Endothelial cell of umbilical vein (primary cell): ENCODE measurements around the gene STXBP2. TPM values are rescaled to one million over a fixed set of nuclear protein-coding genes. Genes with fewer than 3 reads are reported as not detected.

Experiments used
- BruUV-seq: library from RNA; stranded (reverse); fragments of 400-500 nt; replicated peaks from 2 replicates; lab custom pipeline; 2021; lab: Mats Ljungman, UMichigan
- CTCF ChIA-PET: fragments of 300-600, 350-600 bp; sonication (Branson Sonifier 250); formaldehyde crosslinking; loops from one replicate; lab custom pipeline; 2021; ENCODE audit warnings: antibody characterized with exemption, inconsistent platforms; lab: Charles Lee
- POLR2A ChIA-PET: fragments of 300-600, 350-600 bp; sonication (Branson Sonifier 250); formaldehyde crosslinking; loops from one replicate; lab custom pipeline; 2021; ENCODE audit warnings: antibody characterized with exemption, inconsistent platforms; lab: Charles Lee
- DNase-seq: peaks from one replicate; pipeline ENCODE4 v3.0.0-alpha.2; 2011; ENCODE audit warnings: low read depth, low spot score
- FAIRE-seq: peaks from 2 replicates; lab custom pipeline; 2011; peaks lifted over from hg19 to GRCh38; lab: Jason Lieb, UNC
- H2AFZ ChIP-seq: 2 replicates; pipeline ENCODE4 v1.6.0; 2012; ENCODE audit warnings: low read depth, low read length, control low read depth, inconsistent platforms
- H3K27ac ChIP-seq: 2 replicates; pipeline ENCODE4 v1.5.1; 2011; ENCODE audit warnings: low read depth, mild to moderate bottlenecking, control low read depth, low read length, moderate library complexity; ENCODE audit not compliant: insufficient read depth
- H3K27me3 ChIP-seq, 2 experiments: 2 replicates each; pipeline versions ENCODE4 v1.6.0 to v1.6.1; 2011; ENCODE audit warnings: low read length in 2 of 2, mixed read lengths in 1 of 2; ENCODE audit not compliant: control insufficient read depth in 2 of 2, insufficient read depth in 2 of 2
- H3K36me3 ChIP-seq, 2 experiments: 2 replicates in 1 of 2; 3 replicates in 1 of 2; pipeline ENCODE4 v1.5.1; 2011; ENCODE audit warnings: low read length in 2 of 2, mild to moderate bottlenecking in 1 of 2, moderate library complexity in 1 of 2; ENCODE audit not compliant: control insufficient read depth in 2 of 2, insufficient read depth in 2 of 2; ENCODE audit errors: extremely low read depth in 1 of 2
- H3K4me1 ChIP-seq: 3 replicates; pipeline ENCODE4 v1.5.1; 2011; ENCODE audit warnings: mild to moderate bottlenecking, low read length; ENCODE audit not compliant: control insufficient read depth, insufficient read depth; ENCODE audit errors: extremely low read depth
- H3K4me2 ChIP-seq: 2 replicates; pipeline ENCODE4 v1.6.1; 2011; ENCODE audit warnings: low read length, control low read depth, mixed read lengths; ENCODE audit not compliant: insufficient read depth
- H3K4me3 ChIP-seq, 3 experiments: fragments of 200-600 bp in 1 of 3; sonication (generic), shearing (Covaris generic) in 1 of 3; replicated peaks in 1 of 3; 2 replicates each; pipeline ENCODE4 v1.5.1; 2011 to 2016; ENCODE audit warnings: control low read depth in 3 of 3, low read length in 3 of 3, mild to moderate bottlenecking in 2 of 3, inconsistent platforms in 1 of 3, low read depth in 1 of 3, moderate library complexity in 1 of 3; ENCODE audit not compliant: insufficient read depth in 1 of 3
- H3K79me2 ChIP-seq: 2 replicates; pipeline ENCODE4 v1.6.0; 2012; ENCODE audit warnings: low read length, inconsistent platforms; ENCODE audit not compliant: control insufficient read depth, insufficient read depth
- H3K9ac ChIP-seq: replicated peaks from 2 replicates; pipeline ENCODE3; 2011; ENCODE audit warnings: low read length, control low read depth; ENCODE audit not compliant: insufficient read depth; ENCODE audit errors: extremely low read depth
- H3K9me1 ChIP-seq: replicated peaks from 3 replicates; pipeline ENCODE4 v1.6.0; 2011; ENCODE audit warnings: mild to moderate bottlenecking, low read length; ENCODE audit not compliant: control insufficient read depth, insufficient read depth; ENCODE audit errors: extremely low read depth
- H3K9me3 ChIP-seq: replicated peaks from 2 replicates; pipeline ENCODE4 v1.5.1; 2012; ENCODE audit warnings: low read length, inconsistent platforms; ENCODE audit not compliant: control insufficient read depth, insufficient read depth
- H4K20me1 ChIP-seq: replicated peaks from 2 replicates; pipeline ENCODE3; 2011; ENCODE audit warnings: mild to moderate bottlenecking, low read length; ENCODE audit not compliant: control insufficient read depth, insufficient read depth; ENCODE audit errors: extremely low read depth
- CTCF ChIP-seq, 2 donors: IDR thresholded peaks; 1 replicate in 1 of 2; 2 replicates in 1 of 2; pipeline ENCODE4 v1.5.1; 2011; ENCODE audit warnings: low read length in 2 of 2, mild to moderate bottlenecking in 2 of 2, moderate library complexity in 2 of 2, control low read depth in 1 of 2, inconsistent platforms in 1 of 2, low read depth in 1 of 2; ENCODE audit not compliant: insufficient read depth in 1 of 2; ENCODE audit errors: extremely low read depth in 1 of 2
- EZH2 ChIP-seq: IDR thresholded peaks from 2 replicates; pipeline ENCODE4 v1.6.1; 2012; ENCODE audit warnings: borderline replicate concordance, low read depth, mild to moderate bottlenecking, moderate library complexity, low read length, inconsistent platforms; ENCODE audit not compliant: severe bottlenecking
- FOS ChIP-seq: IDR thresholded peaks from 2 replicates; pipeline ENCODE4 v1.6.1; 2011; ENCODE audit warnings: mild to moderate bottlenecking, low read length, moderate library complexity, borderline replicate concordance; ENCODE audit not compliant: insufficient read depth
- GATA2 ChIP-seq: IDR thresholded peaks from 2 replicates; pipeline ENCODE4 v1.7.0; 2011; ENCODE audit warnings: low read depth, mild to moderate bottlenecking, moderate library complexity, mixed read lengths, low read length; ENCODE audit not compliant: insufficient read length, insufficient read depth
- JUN ChIP-seq: IDR thresholded peaks from 2 replicates; pipeline ENCODE4 v1.6.1; 2011; ENCODE audit warnings: borderline replicate concordance, low read depth; ENCODE audit not compliant: insufficient read length, insufficient read depth
- MAX ChIP-seq: IDR thresholded peaks from 2 replicates; pipeline ENCODE4 v1.6.1; 2011; ENCODE audit not compliant: insufficient read depth, insufficient read length
- MYC ChIP-seq: IDR thresholded peaks from one replicate; pipeline ENCODE4 v1.6.1; 2011; ENCODE audit warnings: mild to moderate bottlenecking, low read depth, low read length
- POLR2A ChIP-seq: IDR thresholded peaks from 2 replicates; pipeline ENCODE4 v1.6.1; 2012; ENCODE audit warnings: low read depth, mild to moderate bottlenecking, control low read depth, low read length
- POLR2AphosphoS5 ChIP-seq: IDR thresholded peaks from 2 replicates; pipeline ENCODE4 v1.6.1; 2012; ENCODE audit warnings: low read depth, mild to moderate bottlenecking, control low read depth, low read length, moderate library complexity; ENCODE audit not compliant: insufficient read depth
- dilution Hi-C: fragments of 300-500 bp; cut with MboI; formaldehyde crosslinking; loops from one replicate; pipeline ENCODE4 v1.15.0; 2019; ENCODE audit warnings: low sequenced_read_pairs; ENCODE audit not compliant: extremely low pct_ligation_motif_present
- intact Hi-C: fragments of 100-400 bp; cut with micrococcal nuclease; formaldehyde crosslinking; loops from one replicate; pipeline ENCODE4 v1.10.0; 2022
- polyA plus RNA-seq, 4 experiments: library from polyadenylated mRNA; depleted of rRNA in 3 of 4; stranded (reverse) in 3 of 4; unstranded in 1 of 4; fragments of >200 nt; gene quantifications; 2 replicates each; pipeline versions ENCODE4 v1.2.1 to v1.2.3, GENCODE V29; 2011 to 2012; ENCODE audit warnings: missing spikeins in 1 of 4
- total RNA-seq: library from RNA; stranded (reverse); gene quantifications from 2 replicates; pipeline ENCODE4 v1.2.3, GENCODE V29; 2021

The STXBP2 gene
- total and polyA plus RNA-seq, 2 donors (not counting 3 experiments of a cell fraction or from before 2014, with no cell fraction given): 70.0 to 105 TPM

GRCh38 chr19:7622933-7623685 lies 13.8 kb upstream of the STXBP2 start:
- Histone ChIP-seq H3K4me3 (no peak overlapping the region), H3K27ac (no peak overlapping the region), H3K9ac (no peak overlapping the region), H3K9me1 (no peaks in the 10 kb centered on the region), H2AFZ (no peak overlapping the region), H3K4me1 (no peaks in the 10 kb centered on the region), H3K27me3 (no peaks in the 10 kb centered on the region), H3K9me3 (no peaks in the 10 kb centered on the region), H3K36me3 (peaks cover 2 to 37% of the 10 kb centered on the region in 2 experiments), H3K4me2 (no peak overlapping the region), H3K79me2 (peaks cover 17% of the 10 kb centered on the region), H4K20me1 (no peaks in the 10 kb centered on the region)
- dilution Hi-C loops: no loop called here
- FAIRE-seq: no peak
- POLR2A ChIA-PET: interaction anchor here (0.6 kb wide), 1 partner anchor 75 kb away, joined by 3 read pairs; no protein-coding TSS in a partner anchor
- intact Hi-C loops: no loop called here
- no TSS peak for BruUV-seq
- no peak for DNase-seq
- CTCF ChIA-PET: interaction anchor here (1.4 kb wide), 1 partner anchor 55 kb away, joined by 6 read pairs; no protein-coding TSS in a partner anchor
- TF ChIP-seq JUN (no peak), FOS (no peak), CTCF (IDR thresholded peaks at IDR 0.05; ENCODE audit: extremely low read depth in 1 of 2, insufficient read depth in 1 of 2, low read depth in 1 of 2, low read length in 2 of 2) (no peak), EZH2 (no peak), GATA2 (no peak), POLR2AphosphoS5 (no peak), MYC (no peak), POLR2A (no peak), MAX (no peak)
